Suppressor macrophage treated with lipopolysaccharide for 4 hours (primary cell): ENCODE data around the gene ZNF143.

Experiments used
- DNase-seq: peaks from one replicate; pipeline ENCODE4 v3.0.0-alpha.2; 2020

ZNF143 gene

GRCh38 chr11:9550191-9550628 lies 89.4 kb downstream of the ZNF143 start:
- no peak for DNase-seq

DNA sequence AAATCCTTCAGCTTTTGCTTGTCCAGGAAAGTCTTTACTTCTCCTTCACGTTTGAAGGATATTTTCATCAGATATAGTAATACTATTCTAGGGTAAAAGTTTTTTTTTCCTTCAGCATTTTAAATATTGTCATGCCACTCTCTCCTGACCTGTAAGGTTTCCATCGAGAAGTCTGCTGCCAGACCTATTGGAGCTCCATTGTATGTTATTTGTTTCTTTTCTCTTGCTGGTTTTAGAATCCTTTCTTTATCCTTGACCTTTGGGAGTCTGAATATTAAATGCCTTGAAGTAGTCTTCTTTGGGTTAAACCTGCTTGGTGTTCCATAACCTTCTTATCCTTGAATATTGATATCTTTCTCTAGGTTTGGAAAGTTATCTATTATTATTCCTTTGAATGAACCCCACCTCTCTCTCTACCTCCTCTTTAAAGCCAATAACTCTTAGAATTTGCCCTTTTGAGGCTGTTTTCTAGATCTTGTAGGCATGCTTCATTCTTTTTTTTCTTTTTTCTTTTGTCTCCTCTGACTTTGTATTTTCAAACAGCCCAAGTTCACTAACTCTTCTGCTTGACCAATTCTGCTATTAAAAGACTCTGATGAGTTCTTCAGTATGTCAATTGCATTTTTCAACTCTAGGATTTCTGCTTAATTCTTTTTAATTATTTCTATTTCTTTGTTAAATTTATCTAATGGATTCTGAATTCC lies 100.6 kb downstream of the ZNF143 start:
- no peak for DNase-seq

DNA sequence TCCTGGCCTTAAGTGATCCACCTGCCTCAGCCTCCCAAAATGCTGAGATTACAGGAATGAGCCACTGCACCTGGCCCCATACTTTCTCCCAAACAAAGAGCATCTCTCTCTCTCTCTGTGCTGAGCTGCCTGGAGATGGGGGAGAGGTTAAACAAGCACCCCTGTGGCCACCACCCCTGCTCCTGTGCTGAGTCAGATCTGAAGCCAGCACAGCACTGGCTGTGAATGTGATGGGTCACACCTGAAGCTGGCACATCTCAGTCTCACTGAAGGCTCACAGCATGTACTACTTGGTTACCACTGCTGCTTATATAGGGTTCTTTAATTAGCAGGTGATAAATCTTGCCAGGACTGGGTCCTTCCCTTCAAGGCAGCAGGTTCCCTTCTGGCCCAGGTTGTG lies 101.9 kb downstream of the ZNF143 start:
- no peak for DNase-seq

DNA sequence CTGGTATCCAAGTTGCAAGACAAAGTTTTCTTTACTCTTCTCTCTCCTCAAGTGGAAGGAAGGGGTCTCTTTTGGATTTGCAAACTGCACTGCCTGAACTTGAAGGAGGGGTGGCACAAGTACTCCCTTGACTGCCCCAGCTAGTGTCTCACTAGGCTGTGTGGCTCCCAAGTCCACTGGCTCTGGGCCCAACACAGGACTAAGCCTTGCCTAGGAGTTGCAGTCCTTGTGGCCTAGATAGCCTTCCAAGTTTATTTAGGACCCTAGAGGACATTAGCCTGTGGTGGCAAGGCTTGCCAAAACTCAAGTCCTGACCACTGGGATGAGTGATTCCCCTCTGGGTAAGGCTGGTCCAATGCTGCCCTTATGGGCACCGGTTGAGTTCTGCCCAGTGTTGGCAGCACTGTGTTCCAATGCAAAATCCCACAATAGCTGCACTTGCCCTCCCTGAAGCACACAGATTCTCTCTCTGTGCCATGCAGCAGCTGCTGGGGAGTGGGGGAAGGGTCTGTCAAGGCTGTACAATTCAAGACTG lies 102.5 kb downstream of the ZNF143 start:
- DNase-seq, result no peak

- DNase-seq, result peak; percentile 83
These were observed 105.2 kb downstream of the ZNF143 start for GRCh38 chr11:9565822-9566560.

GRCh38 chr11:9566561-9567063 lies 105.8 kb downstream of the ZNF143 start:
- DNase-seq, result no peak

- DNase-seq, result no peak
These were observed 106.6 kb downstream of the ZNF143 start for GRCh38 chr11:9567401-9567800.

DNA sequence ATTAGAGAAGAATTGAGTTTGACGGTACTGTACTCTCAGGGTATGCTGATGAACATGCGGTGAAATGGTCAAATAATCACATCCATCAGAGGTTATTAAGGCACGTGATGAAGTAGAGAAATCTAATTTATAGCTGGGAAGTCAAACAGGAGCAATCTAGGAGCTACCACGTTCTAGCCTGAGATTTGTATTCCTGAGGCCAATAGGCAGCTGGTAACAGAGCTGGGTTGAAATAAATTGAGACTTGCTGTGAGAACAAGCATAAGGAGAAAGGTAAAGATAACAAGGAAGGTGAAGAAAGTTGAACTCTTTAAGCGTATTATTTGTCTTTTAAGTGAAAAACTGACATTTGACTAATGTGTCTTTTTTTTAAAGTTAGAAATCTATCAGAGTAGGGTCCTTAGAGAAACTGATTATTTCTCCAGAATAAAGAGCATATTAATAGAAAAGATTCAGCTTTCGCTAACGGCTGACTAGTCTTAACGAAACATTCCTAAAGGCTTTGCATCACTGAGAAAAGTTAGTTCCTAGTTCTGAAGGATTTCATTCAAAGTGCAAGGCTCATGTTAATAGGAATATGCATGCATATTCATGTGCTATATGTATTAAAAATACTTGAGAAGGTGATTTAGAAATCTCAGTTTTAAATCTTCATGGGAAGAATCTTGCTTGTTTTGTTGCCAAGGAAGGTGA lies 107.5 kb downstream of the ZNF143 start:
- DNase-seq, result no peak

DNA sequence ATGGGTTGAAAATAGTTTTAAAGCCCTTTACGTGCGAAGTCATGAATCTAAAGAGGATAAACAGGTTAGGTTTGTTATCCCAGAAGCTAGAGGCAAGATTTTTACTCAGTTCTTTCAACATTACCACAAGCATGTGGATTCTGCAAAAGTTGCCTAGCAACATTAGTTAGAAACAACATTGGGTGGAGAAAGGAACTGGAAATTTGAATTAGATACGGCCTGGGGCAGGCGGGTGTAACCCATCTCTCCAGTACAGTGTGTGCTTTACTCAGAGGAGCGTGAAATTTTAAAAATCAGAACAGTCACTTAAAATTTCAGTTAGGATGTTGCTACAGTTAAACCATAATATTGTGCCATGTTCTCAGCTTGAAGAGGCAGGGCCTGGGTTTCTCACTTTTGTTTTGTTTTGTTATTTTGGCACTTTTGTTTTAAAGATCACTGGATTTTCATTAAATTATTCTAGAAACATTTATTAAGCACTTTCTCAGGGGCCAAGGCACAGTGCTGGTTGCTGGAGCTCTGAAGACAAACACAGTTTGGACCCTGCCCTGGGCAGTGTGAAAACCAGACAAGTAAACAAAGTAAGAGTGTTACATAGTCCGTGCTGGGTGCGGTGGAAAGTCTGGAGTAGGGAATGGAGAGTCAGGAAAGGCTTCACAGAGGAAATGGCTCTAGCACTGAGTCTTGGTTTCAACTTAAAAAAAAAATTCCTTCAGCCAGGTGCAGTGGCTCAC lies 108.2 kb downstream of the ZNF143 start:
- peak; percentile 33 for DNase-seq

DNA sequence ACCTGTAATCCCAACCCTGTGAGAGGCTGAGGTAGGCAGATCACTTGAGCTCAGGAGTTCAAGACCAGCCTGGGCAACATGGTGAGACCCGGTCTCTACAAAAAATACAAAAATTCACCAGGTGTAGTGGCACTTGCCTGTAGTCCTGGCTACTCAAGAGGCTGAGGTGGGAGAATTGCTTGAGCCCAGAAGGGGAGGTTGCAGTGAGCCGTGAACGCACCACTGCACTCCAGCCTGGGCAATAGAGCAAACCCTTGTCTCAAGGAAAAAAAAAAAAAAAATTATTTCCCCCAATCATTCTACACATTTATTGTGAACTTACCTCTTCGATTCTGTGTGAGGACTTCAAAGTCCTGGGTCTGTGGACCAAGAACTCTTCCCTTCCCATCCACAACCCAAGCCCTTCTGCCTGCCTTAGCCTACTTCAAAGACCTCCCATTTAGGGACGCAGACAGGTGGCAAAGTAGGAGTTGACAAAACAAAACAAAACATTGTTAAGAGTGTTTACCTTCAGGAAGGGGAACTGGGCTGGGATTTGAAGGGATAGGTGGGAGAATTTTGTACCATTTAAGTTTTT lies 108.9 kb downstream of the ZNF143 start:
- no peak for DNase-seq

- no peak for DNase-seq
These were observed 109.7 kb downstream of the ZNF143 start for GRCh38 chr11:9570313-9571025.

DNA sequence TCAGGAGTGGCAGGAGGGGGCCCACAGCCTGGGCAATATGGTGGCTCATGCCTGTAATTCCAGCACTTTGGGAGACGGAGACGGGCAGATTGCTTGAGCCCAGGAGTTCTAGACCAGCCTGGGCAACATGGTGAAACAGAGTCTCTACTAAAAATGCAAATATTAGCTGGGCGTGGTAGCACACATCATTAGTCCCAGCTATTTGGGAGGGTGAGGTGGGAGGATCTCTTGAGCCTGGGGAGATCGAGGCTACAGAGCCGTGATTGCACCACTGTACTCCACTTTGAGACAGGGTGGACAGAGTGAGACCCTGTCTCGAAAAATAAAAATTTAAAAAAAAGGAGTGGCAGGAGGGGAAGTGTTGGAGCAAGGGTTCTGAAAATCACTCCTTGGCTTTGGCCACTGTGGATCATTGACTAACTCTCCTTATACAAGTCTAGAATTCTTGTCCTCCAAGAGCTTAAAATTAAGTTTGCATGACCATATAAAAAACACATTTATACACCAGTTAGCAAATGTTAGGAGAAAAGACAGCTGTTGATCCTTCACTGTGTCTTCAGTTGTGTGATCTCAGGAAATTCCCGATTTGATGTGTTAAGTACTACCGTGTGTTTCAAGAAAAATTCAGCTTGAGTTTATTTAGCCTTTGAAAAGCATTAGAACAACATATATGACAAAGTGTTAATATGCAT lies 110.4 kb downstream of the ZNF143 start:
- no peak for DNase-seq

- no peak for DNase-seq
These were observed 110.9 kb downstream of the ZNF143 start for GRCh38 chr11:9571763-9572115.

DNA sequence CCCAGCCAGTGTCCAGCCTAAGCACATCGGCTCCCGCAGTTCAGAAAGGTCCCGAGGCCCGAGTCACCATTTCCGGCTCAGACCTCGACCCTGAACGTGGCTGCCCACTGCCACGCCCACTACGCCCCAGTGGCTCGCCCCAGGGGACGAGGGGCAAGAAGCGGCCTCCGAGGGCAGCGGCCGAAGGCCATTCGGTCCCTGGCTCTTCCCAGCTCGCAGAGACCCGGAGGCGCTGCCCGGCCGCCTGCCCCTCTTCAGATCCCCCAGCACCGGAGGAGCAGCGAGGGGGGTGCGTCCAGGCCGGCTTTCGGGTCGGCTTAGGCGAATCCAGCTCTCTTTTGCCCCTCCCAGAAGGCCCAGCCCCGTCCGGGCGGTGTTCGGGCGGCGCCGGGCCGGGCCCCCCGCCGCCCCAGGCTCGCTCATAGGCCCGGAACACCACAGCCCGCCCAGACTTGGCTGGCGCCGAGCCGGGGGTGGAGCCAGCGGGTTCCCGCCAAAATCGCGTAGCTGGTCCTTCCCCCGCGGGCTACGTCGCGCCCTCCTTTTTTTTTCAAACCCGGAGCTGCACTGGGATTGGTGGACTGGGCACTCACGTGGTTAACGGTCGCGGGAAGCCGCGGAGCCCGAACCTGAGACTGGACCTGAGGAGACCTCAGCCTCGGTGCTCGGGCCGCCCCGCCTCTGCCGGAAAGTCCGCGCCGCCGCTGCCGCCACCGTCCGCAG lies 112.4 kb downstream of the ZNF143 start, which contains the start of gene WEE1:
TSS of gene WEE1 (plus strand) at position 619 of the 723 bp plus-strand sequence. CDS start 264 bp downstream, outside the sequence.
- peak; percentile 99 for DNase-seq

- DNase-seq, result no peak
These were observed 113.2 kb downstream of the ZNF143 start for GRCh38 chr11:9573775-9574621.

DNA sequence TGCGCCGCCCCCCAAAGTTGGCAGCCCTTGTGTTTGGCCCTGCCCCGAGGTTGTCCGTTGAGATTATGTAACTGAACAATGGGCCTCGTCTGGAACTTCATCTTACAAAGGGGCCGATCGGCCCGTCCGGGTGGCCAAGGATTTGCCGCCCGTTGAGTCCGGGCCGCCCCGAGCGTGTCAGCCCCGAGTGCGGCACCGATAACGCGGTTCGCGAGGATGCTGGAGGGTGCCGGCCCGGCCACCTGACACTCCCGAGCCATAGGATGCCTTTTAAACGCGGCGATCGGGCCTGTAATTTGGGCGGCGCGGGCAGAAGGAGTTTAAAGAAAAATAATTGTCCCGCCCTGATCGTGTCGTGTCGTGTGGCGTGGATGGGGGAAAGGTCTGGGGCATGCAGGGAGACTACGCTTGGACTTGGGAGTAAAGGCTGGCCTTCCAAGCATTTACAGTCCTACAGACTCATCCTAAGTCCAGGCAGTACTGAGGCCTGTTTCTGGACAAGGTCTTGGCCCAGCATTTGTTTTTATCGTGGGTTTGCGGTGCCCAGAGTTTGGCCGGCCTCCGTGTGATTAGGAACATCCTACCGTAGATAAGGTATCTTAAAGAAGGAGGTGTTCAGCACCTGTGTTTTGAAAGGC lies 113.9 kb downstream of the ZNF143 start:
- DNase-seq, result peak; percentile 30

DNA sequence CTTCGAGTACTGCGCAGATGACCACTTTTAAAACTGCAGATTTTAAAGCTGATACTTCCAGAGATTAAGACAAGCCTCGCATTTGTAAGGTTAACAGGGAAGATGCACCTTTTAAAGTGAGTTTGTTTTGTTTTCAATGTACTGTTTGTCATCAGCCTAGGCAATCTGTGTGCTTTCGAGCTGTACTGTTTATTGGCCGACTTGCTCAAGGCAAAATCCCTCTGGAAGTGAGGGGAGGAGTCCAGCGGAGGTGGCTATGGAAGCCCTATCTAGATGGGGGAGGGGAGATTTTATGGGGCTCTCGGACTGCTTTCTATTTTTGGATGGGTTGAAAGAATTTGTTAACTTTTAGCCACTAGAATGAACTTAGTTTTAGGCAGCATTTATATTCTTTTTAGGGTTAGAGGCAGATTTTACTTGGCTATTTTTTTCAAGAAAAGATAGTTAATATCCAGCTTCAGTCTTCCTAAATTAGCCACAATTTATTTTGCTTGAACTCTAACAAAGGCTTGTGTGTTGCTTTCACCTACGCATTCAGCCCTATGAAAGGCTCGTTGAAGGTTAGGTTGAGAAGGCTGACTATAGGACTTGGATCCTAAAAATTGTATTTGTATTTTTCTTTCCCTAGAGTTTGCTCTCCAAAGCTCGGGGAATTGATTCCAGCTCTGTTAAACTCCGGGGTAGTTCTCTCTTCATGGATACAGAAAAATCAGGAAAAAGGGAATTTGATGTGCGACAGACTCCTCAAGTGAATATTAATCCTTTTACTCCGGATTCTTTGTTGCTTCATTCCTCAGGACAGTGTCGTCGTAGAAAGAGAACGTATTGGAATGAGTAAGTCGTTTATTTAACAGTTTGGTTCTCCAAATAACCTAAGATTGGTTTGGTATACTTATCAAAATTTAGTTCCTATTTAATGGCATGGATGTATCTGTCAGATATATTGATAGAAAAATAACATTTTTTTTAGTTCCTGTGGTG lies 114.7 kb downstream of the ZNF143 start:
- DNase-seq, result no peak
